ENCODE results near the gene GMPPB. TPM values are rescaled to one million over a fixed set of nuclear protein-coding genes. Genes with fewer than 3 reads are reported as not detected.

The GMPPB gene
- total RNA-seq, 2 experiments from 2014 or later = 40.7 to 54.5 TPM

DNA sequence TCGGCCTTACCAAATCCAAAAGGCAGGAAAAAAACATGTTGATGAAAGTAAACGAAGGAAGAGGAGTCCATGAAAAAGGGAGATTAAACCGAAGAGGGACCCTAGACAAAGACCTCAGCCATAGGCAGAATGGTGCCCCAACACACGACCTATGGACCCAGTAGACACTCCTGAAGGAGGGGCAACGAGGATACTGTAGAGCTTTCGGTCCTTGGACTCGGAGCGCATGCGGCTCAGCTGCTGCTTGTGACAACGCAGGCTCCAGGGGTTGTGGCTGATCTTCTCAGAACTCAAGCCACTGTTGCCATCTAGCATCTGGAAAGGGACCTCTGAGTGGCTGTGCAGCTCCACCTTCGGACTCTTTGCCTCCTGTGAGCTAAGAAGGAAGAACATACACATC is 8.8 kb upstream of the GMPPB start:
- no peaks in the 10 kb centered on the region for H3K9me2 ChIP-seq (ENCODE audit: insufficient read depth, low read length)
- H3K27ac ChIP-seq (ENCODE audit: low read depth, low read length, poor library complexity, severe bottlenecking) = no peak overlapping the region
- DNase-seq (ENCODE audit: low spot score) = no peak
- peaks cover 5% of the 10 kb centered on the region for H3K4me1 ChIP-seq (ENCODE audit: insufficient read depth, low read length, poor library complexity, severe bottlenecking)
- no peak overlapping the region for H3K4me3 ChIP-seq (ENCODE audit: low read depth, low read length, poor library complexity, severe bottlenecking)
- H2AFZ ChIP-seq (ENCODE audit: low read length) = no peak overlapping the region
- TF ChIP-seq, protein P1, sequence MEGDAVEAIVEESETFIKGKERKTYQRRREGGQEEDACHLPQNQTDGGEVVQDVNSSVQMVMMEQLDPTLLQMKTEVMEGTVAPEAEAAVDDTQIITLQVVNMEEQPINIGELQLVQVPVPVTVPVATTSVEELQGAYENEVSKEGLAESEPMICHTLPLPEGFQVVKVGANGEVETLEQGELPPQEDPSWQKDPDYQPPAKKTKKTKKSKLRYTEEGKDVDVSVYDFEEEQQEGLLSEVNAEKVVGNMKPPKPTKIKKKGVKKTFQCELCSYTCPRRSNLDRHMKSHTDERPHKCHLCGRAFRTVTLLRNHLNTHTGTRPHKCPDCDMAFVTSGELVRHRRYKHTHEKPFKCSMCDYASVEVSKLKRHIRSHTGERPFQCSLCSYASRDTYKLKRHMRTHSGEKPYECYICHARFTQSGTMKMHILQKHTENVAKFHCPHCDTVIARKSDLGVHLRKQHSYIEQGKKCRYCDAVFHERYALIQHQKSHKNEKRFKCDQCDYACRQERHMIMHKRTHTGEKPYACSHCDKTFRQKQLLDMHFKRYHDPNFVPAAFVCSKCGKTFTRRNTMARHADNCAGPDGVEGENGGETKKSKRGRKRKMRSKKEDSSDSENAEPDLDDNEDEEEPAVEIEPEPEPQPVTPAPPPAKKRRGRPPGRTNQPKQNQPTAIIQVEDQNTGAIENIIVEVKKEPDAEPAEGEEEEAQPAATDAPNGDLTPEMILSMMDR (conservative IDR thresholded peaks at IDR 0.05; ENCODE audit: low read length) = no peak
- no peak for TF ChIP-seq EZH2phosphoT487 (IDR thresholded peaks at IDR 0.05; ENCODE audit: borderline replicate concordance, low read depth, low read length)
- H3K79me2 ChIP-seq (ENCODE audit: insufficient read depth, low read depth, low read length) = no peaks in the 10 kb centered on the region
- no peaks in the 10 kb centered on the region for H4K20me1 ChIP-seq (ENCODE audit: insufficient read depth, low read length)
- BruUV-seq (replicated peaks) = no TSS peak
- ChIA-PET CTCF (ENCODE audit: unreplicated experiment) (no interaction called here), POLR2A (no interaction called here)
- H3K36me3 ChIP-seq (ENCODE audit: insufficient read depth, low read length) = peaks cover 72% of the 10 kb centered on the region
- H3K9me3 ChIP-seq (ENCODE audit: low read length) = no peaks in the 10 kb centered on the region
- intact Hi-C loops (cut with micrococcal nuclease; ENCODE audit: unreplicated experiment) = no loop called here
- H3K4me2 ChIP-seq (ENCODE audit: low read length) = no peak overlapping the region

DNA sequence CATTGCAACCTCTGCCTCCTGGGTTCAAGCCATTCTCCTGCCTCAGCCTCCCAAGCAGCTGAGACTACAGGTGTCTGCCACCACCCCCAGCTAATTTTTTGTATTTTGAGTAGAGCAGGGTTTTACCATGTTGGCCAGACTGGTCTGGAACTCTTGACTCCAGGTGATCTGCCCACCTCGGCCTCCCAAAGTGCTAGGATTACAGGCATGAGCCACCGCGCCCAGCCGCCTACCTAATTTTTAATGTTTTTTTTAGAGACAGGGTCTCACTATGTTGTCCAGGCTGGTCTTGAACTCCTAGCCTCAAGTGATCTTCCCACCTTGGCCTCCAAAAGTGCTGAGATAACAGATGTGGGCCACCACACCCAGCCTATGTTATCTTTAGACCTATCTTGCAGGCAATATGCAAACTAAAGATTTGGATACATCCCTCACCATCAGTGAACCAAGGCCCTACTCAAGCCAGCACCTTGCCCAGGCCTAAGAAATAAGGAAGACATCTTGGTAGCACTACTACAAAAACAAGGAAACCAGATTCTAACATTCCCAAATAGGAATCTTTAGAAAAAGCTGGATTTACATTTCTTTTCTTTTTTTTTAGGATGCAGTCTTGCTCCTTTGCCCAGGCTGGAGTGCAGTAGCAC is 6.3 kb upstream of the GMPPB start:
- Histone ChIP-seq H4K20me1 (ENCODE audit: insufficient read depth, low read length) (no peaks in the 10 kb centered on the region), H3K4me2 (ENCODE audit: low read length) (no peak overlapping the region), H3K79me2 (ENCODE audit: insufficient read depth, low read depth, low read length) (no peaks in the 10 kb centered on the region), H2AFZ (ENCODE audit: low read length) (no peak overlapping the region), H3K4me3 (ENCODE audit: low read depth, low read length, poor library complexity, severe bottlenecking) (no peak overlapping the region), H3K9me2 (ENCODE audit: insufficient read depth, low read length) (no peaks in the 10 kb centered on the region), H3K36me3 (ENCODE audit: insufficient read depth, low read length) (peaks cover 72% of the 10 kb centered on the region), H3K4me1 (ENCODE audit: insufficient read depth, low read length, poor library complexity, severe bottlenecking) (peaks cover 28% of the 10 kb centered on the region), H3K9me3 (ENCODE audit: low read length) (no peaks in the 10 kb centered on the region), H3K27ac (ENCODE audit: low read depth, low read length, poor library complexity, severe bottlenecking) (no peak overlapping the region)
- TF ChIP-seq EZH2phosphoT487 (IDR thresholded peaks at IDR 0.05; ENCODE audit: borderline replicate concordance, low read depth, low read length) = no peak
- TF ChIP-seq, protein P1 (conservative IDR thresholded peaks at IDR 0.05; ENCODE audit: low read length) = no peak
- CTCF ChIA-PET (ENCODE audit: unreplicated experiment) = no interaction called here
- intact Hi-C loops (cut with micrococcal nuclease; ENCODE audit: unreplicated experiment) = no loop called here
- no TSS peak for BruUV-seq (replicated peaks)
- POLR2A ChIA-PET = interaction anchor here (0.7 kb wide), 1 partner anchor 197 kb away, joined by 3 read pairs; no protein-coding TSS in a partner anchor
- no peak for DNase-seq (ENCODE audit: low spot score)

DNA sequence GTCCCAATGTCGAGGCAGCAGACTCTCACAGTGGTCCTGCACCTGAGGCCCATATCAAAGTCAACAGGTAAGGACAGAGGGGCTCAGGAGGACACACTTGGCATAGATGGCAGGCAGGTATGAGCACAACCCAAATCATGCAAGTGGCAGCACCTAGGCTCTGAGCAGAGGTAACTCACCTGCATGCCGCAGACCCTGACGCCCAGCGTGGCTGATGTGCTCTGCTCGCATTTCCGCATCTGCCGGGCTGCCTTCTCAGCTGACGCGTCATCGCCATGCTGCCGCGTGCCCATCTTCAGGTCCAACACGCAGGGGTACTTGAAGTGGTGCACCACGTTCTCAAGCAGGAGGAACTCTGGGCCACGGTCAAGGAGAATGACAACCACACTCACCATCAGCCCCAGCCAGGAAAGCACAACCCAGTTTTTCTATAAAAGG is 4.2 kb upstream of the GMPPB start:
- POLR2A ChIA-PET = no interaction called here
- no peak for DNase-seq (ENCODE audit: low spot score)
- Histone ChIP-seq H3K4me3 (ENCODE audit: low read depth, low read length, poor library complexity, severe bottlenecking) (no peak overlapping the region), H3K4me2 (ENCODE audit: low read length) (peak overlapping the region; percentile 57; the same call in 1 of the 2 replicates), H3K9me2 (ENCODE audit: insufficient read depth, low read length) (no peaks in the 10 kb centered on the region), H4K20me1 (ENCODE audit: insufficient read depth, low read length) (no peaks in the 10 kb centered on the region), H3K4me1 (ENCODE audit: insufficient read depth, low read length, poor library complexity, severe bottlenecking) (peaks cover 40% of the 10 kb centered on the region), H3K27ac (ENCODE audit: low read depth, low read length, poor library complexity, severe bottlenecking) (peak overlapping the region; percentile 78), H3K9me3 (ENCODE audit: low read length) (no peaks in the 10 kb centered on the region), H3K36me3 (ENCODE audit: insufficient read depth, low read length) (peaks cover 58% of the 10 kb centered on the region), H3K79me2 (ENCODE audit: insufficient read depth, low read depth, low read length) (peaks cover 7% of the 10 kb centered on the region; the same call in 1 of the 2 replicates), H2AFZ (ENCODE audit: low read length) (no peak overlapping the region)
- CTCF ChIA-PET (ENCODE audit: unreplicated experiment) = no interaction called here
- intact Hi-C loops (cut with micrococcal nuclease; ENCODE audit: unreplicated experiment) = no loop called here
- BruUV-seq (replicated peaks) = no TSS peak
- TF ChIP-seq, protein P1 (conservative IDR thresholded peaks at IDR 0.05; ENCODE audit: low read length) = no peak
- TF ChIP-seq EZH2phosphoT487 (IDR thresholded peaks at IDR 0.05; ENCODE audit: borderline replicate concordance, low read depth, low read length) = no peak
